Peyer's patch (tissue), 4 donors: Measurements from ENCODE around the gene AKAP7.

ENCODE experiments used
- POLR2A ChIP-seq, 2 donors: fragments of 450-650 bp; IDR thresholded peaks; one replicate each; pipeline ENCODE4 v1.5.1; 2017; ENCODE audit warnings: antibody characterized with exemption in 2 of 2, mild to moderate bottlenecking in 2 of 2, moderate library complexity in 2 of 2
- TF ChIP-seq, protein P1 (sequence below), 6 experiments: fragments of 450-650 bp in 4 of 6; fragments of 200-600 bp in 2 of 6; sonication (generic) in 1 of 6; IDR thresholded peaks; one replicate each; pipeline ENCODE4 v1.5.1; 2017 to 2019; ENCODE audit warnings: antibody characterized with exemption in 6 of 6, mild to moderate bottlenecking in 3 of 6, moderate library complexity in 1 of 6

DNA sequence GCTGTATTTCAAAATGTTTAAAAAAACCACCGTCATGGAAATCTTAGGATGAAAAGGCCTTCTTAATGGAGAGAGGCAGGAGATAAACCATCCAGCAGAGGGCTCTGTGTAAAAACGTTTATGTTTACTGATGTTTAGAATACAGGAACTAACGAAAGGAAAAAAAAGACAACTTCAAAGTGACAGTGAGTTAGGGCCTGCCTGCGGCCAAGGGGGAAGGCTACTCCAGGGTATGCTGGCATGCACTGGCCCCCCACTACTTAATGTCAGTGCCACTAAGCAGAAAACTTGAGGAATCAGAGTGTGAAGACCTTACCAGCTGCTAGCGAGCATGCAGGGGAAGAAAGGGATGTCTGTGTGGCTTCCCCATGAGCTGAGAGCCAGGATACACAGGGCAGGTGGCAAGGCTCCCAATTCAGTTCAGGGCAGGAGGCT, 47.7 kb downstream of the AKAP7 start:
- TF ChIP-seq, protein P1, sequence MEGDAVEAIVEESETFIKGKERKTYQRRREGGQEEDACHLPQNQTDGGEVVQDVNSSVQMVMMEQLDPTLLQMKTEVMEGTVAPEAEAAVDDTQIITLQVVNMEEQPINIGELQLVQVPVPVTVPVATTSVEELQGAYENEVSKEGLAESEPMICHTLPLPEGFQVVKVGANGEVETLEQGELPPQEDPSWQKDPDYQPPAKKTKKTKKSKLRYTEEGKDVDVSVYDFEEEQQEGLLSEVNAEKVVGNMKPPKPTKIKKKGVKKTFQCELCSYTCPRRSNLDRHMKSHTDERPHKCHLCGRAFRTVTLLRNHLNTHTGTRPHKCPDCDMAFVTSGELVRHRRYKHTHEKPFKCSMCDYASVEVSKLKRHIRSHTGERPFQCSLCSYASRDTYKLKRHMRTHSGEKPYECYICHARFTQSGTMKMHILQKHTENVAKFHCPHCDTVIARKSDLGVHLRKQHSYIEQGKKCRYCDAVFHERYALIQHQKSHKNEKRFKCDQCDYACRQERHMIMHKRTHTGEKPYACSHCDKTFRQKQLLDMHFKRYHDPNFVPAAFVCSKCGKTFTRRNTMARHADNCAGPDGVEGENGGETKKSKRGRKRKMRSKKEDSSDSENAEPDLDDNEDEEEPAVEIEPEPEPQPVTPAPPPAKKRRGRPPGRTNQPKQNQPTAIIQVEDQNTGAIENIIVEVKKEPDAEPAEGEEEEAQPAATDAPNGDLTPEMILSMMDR (IDR thresholded peaks at IDR 0.05) = peak; percentile 11 to 63 (median 56)
- TF ChIP-seq POLR2A (IDR thresholded peaks at IDR 0.05) = no peak
